OCI-LY3 (cell line): ENCODE results near the gene CNNM1.

Experiments used
- CTCF ChIP-seq: fragments of 200-600, 300-600 bp; sonication (generic); IDR thresholded peaks from 2 replicates; pipeline ENCODE4 v1.5.1; 2014; ENCODE audit warnings: antibody characterized with exemption, low read length, low read depth
- EZH2phosphoT487 ChIP-seq: fragments of 200-600 bp; shearing (Covaris generic); IDR thresholded peaks from 2 replicates; pipeline ENCODE4 v1.6.1; 2018; ENCODE audit warnings: antibody characterized with exemption, mixed run types, low read depth

- no peak for TF ChIP-seq EZH2phosphoT487
- no peak for TF ChIP-seq CTCF
These were observed 67.3 kb downstream of the CNNM1 start for GRCh38 chr10:99396471-99396870.
